GM19239 (cell line): ENCODE measurements around the gene KEAP1.
A peak's percentile ranks its signal among the peaks of the same experiment; 100 is the strongest.
"Not testable (repeated sequence)": the region's sequence is repeated elsewhere in the genome, so short reads cannot be mapped to it uniquely, and the experiment has no call there.

Experiments
- DNase-seq: peaks from one replicate; pipeline ENCODE4 v3.0.0; 2011; ENCODE audit warnings: low spot score; ENCODE audit not compliant: insufficient read length
- FAIRE-seq: peaks from 2 replicates; lab custom pipeline; 2011; peaks lifted over from hg19 to GRCh38; lab: Jason Lieb, UNC

KEAP1 gene

DNA sequence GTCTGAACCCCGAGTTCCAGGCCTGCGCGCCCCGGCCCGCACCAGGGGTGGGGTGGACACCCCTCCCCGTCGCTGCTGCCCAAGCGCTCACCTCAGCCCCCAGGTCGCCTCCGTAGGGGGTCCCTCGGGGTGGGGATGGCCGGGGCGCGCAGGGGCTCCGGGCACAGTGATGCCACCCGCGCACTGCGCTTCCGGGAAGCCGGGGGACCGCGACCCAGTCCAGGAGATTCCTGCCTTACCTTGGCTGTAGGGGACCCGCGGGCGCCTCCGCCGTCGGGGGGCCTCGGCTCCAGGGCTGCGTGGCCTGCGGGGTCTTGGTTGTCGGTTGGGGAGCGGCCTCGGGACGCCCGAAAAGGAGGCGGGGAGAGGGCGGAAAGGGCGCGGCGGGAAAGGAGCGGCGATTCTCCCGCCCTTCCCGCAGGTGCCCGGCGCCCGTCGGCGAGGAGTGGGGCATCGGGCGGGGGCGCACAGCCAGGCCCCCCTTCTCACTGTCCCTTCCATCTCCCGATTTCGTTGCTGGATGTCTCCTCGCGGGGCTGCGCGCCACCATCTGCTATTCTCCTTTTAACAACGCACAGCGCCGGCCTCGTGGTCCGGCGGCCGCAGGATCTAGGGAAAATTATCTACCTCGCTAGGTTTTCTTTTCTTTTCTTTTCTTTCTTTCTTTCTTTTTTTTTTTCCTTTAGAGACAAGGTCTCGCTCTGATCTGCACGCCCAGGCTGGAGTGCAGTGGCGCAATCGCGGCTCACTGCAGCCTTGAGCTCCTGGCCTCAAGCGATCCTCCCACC lies at the start of gene KEAP1:
Gene KEAP1 (minus strand): TSS at position 355 of the 788 bp plus-strand sequence. CDS start 3,323 bp downstream, outside the sequence.
- DNase-seq = no peak
- peak; percentile 84 for FAIRE-seq

DNA sequence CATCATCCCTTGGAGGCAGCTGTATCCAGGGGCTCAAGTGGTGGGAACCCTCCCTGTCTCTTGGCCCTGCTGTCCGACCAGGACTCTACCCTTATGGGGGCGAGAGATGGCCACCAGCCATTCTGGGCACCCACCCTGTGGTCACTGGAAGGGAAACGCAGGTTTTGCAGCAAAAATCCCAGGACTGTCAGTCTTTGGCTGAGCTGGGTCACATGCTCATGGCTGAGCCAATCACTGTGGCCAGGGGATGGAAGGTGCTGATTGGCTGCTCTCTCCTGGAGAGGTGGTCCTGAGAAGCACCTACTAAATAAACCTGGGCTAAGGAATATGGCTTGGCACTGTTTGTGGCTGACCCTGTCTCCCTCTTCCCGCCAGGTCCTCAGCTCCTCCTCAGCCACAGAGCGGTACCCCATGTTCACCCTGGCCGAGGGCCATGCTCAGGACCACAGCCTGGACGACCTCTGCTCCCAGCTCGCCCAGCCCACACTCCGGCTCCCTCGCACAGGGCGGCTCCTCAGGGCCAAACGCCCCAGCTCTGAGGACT lies 49.4 kb upstream of the KEAP1 start:
- FAIRE-seq (no peak), DNase-seq (no peak)

DNA sequence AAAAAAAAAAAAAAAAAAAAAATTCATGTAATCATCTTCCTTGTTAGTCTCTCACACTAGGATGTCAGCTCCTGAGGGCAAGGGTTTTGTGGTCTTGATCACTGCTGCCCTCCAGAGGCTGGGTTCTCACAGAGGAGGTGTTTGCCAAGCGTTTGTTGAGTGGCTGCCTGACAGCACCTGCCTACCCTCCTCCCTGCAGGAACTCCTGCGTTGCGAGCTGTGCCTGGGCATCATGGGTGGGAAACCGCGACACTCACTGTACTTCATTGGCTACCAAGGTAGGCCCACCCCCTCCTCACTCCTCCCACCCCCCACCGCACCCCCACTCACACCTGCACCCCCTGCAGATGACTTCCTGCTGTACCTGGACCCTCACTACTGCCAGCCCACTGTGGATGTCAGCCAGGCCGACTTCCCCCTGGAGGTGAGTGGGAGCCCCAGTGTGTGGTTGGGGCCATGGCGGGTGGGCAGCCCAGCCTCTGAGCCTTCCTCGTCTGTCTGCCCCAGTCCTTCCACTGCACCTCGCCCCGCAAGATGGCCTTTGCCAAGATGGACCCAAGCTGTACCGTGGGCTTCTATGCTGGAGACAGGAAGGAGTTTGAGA lies 48.6 kb upstream of the KEAP1 start:
- DNase-seq = no peak
- no peak for FAIRE-seq

DNA sequence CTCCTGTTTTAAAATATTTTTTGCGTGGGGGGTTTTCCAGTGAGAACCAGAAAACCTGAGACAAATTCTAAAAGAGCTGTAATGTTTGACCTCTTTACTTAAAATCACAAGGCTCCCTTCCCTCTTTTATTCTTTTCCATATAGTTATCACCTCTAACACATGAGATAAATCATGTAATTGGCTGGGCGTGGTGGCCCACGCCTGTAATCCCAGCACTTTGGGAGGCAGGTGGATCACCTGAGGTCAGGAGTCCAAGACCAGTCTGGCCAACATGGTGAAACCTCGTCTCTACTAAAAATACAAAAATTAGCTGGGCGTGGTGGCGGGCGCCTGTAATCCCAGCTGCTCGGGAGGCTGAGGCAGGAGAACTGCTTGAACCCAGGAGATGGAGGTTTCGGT lies 47.9 kb upstream of the KEAP1 start:
- FAIRE-seq, DNase-seq: not testable (repeated sequence)

DNA sequence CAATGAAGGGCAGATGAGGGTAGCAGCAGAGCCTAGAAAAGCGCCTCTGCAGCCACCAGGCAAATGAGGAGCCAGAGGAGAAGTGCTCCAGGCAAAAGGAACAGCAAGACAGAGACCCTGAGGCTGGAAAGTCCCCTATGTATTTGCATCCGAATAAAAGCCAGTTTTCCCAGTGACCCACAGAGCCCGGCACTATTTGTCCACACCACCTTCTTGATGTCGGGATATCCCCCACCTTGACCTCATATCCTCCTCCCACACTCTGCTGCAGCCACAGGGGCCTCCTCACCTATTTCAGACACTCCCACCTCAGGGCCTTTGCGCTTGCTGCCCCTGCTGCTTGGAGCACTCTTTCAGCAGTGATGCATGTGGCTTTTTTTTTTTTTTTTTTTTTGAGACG lies 47.2 kb upstream of the KEAP1 start:
- DNase-seq (no peak), FAIRE-seq (no peak)

DNA sequence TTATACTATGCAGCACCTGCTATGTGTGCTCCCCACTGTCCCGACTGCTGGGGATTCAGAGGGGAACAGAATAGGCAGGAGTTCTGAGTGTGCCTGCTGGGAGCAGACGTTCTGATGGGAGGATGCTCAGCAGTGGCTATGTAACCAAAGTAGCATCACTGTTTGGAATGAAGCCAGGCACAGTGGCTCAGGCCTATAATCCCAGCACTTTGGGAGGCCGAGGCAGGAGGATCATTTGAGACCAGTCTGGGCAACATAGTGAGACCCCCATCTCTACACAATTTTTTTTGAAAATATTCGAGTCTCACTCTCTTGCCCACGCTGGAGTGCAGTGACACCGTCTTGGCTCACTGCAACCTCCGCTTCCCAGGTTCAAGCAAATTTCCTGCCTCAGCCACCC lies 46.6 kb upstream of the KEAP1 start:
- DNase-seq (no peak), FAIRE-seq (no peak)

DNA sequence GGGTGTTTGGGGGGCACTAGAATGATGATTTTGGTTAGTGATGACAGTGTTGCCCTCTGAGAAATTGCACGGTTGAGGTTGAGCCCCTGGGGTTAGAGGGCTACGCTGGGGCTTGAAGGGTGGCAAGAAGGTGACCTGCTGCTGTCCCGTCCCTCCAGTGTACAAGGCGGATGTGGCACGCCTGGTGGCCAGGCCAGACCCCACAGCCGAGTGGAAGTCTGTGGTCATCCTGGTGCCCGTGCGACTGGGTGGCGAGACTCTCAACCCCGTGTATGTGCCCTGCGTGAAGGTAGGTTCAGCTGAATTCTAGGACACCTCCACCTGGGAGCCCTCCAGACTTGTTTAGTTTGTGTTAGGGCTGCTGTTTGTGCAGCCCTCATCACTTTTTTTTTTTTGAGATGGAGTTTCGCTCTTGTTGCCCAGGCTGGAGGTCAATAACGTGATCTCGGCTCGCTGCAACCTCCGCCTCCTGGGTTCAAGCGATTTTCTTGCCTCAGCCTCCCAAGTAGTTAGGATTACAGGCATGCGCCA lies 45.7 kb upstream of the KEAP1 start:
- FAIRE-seq (no peak), DNase-seq (no peak)

DNA sequence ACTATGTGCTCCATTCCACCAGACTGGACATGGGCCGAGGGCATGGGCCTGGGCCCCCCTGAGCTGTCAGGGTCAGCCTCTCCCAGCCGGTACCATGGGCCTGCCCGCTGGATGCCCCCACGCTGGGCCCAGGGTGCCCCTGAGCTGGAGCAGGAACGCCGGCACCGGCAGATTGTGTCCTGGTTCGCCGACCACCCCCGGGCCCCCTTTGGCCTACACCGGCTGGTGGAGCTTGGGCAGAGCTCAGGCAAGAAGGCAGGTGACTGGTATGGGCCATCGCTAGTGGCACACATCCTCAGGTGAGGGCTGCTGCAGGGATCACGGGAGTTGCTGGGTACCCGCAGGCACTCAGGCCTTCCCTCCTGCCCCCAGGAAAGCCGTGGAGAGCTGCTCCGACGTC lies 43.7 kb upstream of the KEAP1 start:
- DNase-seq = no peak
- FAIRE-seq = no peak

DNA sequence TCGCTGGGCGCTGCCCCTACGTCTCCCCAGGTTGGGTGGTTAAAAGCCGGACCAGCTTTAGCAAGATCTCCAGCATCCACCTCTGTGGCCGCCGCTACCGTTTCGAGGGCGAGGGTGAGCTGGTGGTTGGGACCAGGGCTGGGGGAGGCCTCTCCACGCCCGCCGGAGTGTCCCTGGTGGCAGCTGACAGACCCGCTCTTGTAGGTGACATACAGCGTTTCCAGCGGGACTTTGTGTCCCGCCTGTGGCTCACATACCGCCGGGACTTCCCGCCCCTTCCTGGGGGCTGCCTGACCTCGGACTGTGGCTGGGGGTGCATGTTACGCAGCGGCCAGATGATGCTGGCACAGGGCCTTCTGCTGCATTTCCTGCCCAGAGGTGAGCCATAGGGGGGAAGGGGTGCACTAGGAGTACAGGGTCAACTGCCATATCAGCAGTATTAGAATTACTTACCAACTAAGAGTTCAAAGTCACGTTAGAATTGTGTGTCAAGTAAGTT lies 41.6 kb upstream of the KEAP1 start:
- DNase-seq = no peak
- no peak for FAIRE-seq

DNA sequence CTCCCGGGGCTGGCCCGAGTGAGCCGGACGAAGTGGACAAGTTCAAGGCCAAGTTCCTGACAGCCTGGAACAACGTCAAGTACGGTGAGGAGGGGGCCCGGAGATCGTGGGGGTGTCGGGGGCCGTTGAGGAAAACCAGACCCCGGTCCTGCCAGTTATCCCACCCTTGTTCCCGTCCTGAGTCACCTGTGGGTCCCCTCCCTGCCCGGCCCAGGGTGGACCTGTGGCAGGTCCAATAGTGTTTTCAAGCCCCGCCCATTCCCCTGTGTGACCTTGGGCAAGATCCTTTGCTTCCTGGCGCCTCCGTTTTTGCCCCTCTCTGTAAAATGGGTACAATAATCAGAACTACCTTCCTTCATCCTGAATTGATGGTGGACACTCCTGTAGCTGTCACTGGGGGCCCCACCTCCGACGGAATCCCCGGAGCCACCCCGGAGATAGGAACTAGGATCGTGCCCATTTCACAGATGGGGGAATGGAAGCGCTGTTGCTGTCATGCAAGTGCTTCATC lies 41.1 kb upstream of the KEAP1 start:
- DNase-seq (no peak), FAIRE-seq (peak; percentile 39)

DNA sequence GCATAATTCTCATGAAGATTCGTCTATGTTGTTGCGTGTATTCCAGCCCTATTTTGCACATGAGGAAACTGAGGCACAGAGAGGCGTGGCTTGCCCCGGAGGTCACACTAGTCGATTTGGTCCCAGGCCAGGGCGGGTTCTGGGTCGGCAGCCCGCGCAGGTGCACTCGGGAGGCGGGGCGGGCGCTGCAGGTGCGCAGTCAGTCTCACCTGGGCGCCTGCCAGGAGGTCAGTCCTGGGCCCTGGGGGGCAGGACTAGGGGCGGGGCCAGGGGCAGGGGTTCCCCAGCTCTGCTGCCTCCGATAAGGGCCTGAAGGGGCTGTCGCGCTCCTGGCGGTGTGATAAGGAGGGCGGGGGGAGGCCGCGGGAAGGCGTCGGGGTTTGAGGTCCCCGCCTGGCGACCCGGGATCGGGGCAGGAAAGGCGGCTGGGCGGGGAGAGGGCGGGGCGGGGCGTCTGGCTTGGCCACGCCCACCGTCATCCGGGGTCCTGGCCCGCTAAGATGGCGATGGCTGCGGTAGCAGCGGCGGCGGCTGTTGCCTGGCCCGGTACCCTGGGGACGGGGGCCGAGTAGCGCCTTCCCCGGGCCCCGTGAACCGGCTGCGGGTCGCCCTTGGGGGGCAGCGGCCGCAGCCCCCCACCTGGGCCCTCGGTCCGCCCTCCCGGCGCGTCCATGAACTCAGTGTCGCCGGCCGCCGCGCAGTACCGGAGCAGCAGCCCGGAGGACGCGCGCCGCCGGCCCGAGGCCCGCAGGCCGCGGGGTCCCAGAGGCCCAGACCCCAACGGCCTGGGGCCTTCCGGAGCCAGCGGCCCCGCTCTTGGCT lies 40.5 kb upstream of the KEAP1 start, which contains the start of gene ATG4D:
Gene ATG4D (plus strand): TSS at position 485 of the 822 bp plus-strand sequence. CDS start 187 bp downstream, at position 672.
- DNase-seq (peak; percentile 96), FAIRE-seq (peak; percentile 62)

DNA sequence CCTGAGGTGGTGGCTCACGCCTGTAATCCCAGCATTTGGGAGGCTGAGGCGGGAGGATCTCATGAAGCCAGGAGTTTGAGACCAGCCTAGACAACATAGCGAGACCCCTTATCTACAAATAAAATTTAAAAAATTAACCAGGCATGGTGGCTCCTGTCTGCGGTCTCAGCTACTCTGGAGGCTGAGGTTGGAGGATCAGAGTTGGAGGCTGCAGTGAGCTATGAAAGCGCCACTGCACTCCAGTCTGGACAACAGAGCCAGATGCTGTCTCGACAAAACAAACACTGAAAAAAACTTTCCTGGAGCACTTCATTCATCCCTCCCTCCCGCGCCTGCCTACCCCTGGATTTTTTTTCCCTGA lies 39.9 kb upstream of the KEAP1 start:
- FAIRE-seq = no peak
- no peak for DNase-seq

DNA sequence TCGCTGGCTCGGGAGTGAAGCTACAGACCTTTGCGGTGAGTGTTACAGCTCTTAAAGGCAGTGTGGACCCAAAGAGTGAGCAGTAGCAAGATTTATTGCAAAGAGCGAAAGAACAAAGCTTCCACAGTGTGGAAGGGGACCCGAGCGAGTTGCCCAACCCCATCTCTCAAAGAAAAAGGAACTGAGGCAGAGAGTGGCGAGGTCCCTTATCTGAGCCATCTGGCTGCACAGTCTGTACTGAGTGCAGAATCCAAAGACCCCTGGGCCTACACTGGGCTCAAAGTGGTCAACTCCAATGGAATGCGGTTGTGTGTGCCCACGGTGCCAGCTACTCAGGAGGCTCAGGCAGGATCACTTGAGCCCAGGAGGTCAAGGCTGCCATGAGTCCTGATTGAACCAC lies 35.9 kb upstream of the KEAP1 start:
- DNase-seq, FAIRE-seq: not testable (repeated sequence)

DNA sequence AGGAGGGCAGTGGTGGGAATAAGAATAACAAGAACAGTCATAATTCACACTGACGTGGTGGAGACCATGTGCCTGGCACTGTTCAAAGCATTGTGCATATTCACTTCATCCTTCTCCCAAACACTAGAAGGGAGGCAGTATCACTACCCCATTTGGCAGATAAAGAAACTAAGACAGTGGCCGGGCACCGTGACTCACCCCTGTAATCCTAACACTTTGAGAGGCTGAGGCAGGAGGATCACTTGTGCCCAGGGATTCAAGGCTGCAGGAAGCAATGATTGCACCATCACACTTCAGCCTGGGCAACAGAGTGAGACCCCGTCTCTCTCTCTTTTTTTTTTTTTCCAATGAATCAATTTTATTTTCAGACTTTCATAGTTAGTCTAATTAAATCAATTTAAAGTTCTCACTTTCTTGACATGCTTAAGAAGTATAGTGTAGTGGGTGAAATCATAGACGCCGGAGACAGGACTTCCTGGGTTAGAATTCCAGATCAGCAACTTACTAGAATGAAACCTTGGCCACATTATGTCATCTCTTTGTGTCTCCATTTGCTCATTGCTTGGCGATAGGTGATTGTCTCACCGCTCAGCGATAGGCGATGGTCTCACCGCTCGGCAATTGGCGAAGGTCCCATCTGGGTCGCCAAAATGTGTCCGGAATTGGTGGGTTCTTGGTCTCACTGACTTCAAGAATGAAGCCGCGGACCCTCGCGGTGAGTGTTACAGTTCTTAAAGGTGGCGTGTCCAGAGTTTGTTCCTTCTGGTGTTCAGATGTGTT lies 35.2 kb upstream of the KEAP1 start:
- DNase-seq (no peak), FAIRE-seq (no peak)

DNA sequence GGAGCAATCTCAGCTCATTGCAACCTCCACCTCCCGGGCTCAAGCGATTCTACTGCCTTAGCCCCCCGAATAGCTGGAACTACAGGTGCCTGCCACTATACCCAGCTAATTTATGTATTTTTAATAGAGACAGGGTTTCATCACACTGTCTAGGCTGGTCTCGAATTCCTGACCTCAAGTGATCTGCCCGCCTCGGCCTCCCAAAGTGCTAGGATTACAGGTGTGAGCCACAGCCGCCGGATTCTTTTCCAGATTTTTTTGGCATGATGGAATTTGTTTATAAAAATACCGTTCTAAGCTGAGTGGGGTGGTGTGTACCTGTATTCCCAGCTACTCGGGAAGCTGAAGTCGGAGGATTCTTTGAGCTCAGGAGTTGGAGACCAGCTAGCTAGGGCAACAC lies 34.5 kb upstream of the KEAP1 start:
- FAIRE-seq (no peak), DNase-seq (no peak)

DNA sequence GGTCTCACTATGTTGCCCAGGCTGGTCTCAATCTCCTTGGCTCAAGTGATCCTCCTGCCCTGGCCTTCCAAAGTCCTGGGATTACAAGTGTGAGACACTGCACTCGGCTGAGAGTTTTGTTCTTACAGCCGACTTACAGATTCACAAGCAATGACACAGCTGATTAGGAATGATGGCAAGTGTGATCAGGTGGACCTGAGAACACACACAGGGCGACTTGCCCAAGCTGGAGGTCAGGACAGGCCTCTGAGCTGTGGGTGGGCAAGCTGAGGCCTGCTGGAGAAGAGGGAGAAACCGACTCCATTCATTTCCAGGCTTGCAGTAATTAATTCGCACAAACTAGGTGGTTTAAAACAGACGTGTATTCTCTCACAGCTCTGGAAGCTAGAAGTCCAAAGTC lies 32.5 kb upstream of the KEAP1 start:
- DNase-seq = no peak
- no peak for FAIRE-seq

DNA sequence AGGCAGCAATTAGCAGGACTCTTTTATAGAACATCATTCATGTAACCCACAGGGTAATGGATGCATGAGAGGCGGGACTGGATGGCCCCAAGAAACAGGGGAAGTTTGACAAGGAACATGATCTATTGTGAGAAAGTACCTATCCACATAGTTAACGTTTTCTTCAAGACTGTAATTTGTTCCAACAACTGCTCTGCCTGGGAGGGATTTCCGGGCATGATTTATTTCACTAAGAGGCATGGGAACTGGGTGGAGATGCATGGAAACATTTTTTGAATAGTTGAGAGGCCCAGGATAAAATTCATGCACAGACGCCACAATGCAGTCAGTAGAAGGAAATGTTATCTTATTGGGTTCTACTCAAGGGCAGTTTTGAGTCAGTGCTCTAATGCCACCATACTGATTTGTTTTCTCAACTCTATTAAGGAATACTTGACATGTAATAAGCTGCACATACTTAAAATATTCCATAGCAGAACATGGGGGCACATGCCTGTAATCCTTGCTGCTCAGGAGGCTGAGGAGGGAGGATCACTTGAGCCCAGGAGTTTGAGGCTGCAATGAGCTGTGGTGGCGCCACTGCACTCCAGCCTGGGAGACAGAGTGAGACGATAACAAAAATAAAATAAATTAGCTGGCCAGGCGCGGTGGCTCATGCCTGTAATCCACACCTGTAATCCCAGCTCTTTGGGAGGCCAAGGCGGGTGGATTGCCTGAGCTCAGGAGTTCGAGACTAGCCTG lies 30.7 kb upstream of the KEAP1 start:
- FAIRE-seq = no peak
- no peak for DNase-seq

DNA sequence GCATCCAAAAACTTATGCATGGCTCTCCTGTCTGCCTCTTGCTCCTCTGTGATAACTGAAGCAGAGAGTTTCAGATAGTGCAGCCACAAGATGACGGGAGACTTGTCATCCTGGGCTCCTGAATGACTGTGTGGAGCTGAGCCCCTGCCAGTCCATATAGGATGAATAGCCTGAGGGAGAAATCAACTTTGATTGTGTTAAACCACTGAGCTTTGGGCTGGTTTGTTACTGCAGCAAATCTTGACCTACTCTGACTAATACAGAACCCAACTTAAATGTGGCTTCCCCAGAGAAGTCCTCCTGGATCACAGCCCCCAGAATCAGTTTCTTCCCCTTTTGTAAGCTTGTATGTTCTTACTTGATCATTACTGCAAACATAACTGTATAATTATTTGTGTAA lies 29.3 kb upstream of the KEAP1 start:
- no peak for DNase-seq
- no peak for FAIRE-seq

DNA sequence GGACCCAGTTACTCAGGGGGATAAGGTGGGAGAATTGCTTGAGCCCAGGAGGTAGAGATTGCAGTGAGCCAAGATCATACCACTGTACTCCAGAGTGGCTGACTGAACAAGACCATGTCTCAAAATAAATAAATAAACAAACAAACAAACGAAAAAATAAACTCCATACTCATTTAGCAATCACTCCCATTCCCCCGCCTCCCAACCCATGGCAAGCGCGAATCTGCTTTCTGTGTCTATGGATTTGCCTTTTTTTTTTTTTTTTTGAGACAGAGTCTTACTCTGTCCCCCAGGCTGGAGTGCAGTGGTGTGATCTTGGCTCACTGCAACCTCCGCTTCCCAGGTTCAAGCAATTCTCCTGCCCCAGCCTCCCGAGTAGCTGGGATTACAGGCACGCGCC lies 23.7 kb upstream of the KEAP1 start:
- DNase-seq, FAIRE-seq: not testable (repeated sequence)
